GM18867 (cell line): ENCODE data around the gene SMCO3.

Experiments
- ATAC-seq: cut with Tn5 transposase; IDR thresholded peaks from one replicate; pipeline ENCODE4 v1.9.1; 2021; ENCODE audit warnings: mild to moderate bottlenecking, moderate library complexity; ENCODE audit not compliant: unreplicated experiment

SMCO3 gene

GRCh38 chr12:14833336-14833735 is 19.4 kb upstream of the SMCO3 start:
- ATAC-seq = no peak

GRCh38 chr12:14828892-14829291 is 14.9 kb upstream of the SMCO3 start:
- ATAC-seq = peak; percentile 94

GRCh38 chr12:14827043-14827442 is 13.1 kb upstream of the SMCO3 start:
- ATAC-seq = no peak

DNA sequence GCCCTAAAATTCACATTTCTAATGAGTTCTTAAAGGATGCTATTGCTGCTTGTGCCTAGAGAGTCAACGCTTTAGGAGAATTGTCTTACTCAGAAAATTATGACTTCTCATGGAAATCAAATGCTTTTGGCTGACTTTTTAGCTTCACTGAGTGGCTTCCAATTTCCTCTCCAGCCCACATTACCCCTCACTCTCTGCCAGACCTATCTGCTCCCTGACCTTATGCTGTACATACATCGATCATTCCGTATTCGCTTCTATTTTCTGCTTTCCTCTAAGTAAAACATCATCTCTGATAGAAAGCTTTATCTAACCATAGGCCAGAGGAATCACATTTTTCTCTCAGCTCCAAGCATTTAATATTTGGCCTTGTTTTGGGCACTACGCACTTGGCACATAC is 12.5 kb upstream of the SMCO3 start:
- ATAC-seq = no peak

- no peak for ATAC-seq
These were observed 11.3 kb upstream of the SMCO3 start for GRCh38 chr12:14825256-14825655.

DNA sequence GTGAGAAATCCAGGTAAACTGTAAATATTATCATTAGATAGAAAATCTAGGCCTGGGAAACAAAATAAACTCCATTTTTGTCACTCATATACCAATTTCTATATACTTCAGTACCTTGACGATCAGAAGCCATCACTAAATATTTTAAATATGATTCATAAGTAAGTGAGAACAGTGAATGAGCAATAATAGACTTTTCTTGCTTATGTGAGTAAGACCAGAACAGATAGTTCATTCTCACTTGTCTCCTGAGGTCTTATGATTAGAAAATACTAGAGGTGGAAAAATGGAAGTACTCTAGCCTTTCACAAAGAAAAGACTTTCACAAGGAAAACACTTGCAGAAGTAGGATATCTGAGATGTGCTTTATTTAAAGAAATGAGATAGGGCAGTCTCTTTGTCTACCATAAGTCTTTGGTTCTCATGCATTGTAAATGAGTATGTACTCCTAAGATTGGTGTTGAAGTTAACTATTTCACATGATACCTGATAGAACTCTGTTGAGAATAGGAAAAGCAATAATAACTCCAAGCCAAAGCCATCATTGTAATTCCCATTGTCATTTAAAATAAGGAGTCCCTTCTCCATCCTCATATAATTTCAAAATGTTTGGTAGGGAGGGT is 10.1 kb upstream of the SMCO3 start:
- ATAC-seq = no peak

GRCh38 chr12:14811486-14811885 is 2.5 kb downstream of the SMCO3 start:
- ATAC-seq = no peak

- ATAC-seq = no peak
These were observed 3.0 kb downstream of the SMCO3 start for GRCh38 chr12:14810953-14811483.

DNA sequence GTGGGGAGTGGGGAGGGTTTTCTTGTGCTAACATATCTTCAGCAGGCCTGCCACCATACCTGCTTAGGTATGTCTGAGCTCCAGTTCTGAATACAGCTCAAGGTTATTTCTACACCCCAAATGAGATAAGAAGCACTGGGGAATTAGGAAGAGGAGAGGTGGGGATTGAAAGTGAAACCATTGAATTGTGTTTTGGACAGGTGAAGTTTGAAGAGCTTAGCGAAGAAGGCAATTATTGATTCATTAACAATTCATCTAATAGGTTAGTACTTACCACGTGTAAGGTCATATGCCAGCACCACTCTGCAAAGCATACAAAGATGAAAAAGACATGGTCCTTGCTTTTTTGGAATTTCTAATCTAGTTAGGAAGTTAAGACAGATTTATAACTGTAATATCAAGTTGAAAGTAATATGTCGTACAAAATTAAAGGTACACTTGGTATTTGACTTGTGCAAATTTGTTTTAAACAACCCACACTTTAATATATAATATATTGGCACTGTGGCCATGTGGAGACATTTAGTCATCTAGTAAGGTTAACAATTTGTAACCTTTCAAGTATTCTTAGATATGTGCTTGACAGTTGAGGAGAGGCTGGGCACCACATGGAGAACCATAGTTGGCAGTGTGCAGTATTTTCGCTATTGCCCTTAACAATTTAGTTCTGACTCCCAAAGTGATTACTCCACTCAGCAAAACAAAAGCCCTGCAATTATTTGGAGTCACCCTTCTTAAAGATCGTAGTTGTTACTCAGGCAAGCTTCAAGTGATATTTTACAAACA is 3.6 kb downstream of the SMCO3 start:
- ATAC-seq = no peak

DNA sequence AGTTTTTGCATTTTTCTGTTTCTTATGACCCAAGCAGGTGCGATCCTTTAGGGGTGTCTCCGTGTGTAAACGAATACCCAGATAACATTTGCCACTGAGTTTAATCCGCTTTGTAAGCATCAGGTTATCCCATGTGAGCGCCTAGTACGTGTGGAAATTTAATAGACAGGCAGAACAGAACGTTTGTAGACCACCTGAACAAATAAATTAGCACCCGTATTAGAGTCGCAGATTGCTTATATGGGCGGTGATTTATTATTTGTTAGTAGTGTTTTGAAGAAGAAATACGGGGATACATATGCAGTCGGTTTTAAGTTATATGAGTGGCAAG is 10.2 kb downstream of the SMCO3 start:
- ATAC-seq = peak; percentile 21

DNA sequence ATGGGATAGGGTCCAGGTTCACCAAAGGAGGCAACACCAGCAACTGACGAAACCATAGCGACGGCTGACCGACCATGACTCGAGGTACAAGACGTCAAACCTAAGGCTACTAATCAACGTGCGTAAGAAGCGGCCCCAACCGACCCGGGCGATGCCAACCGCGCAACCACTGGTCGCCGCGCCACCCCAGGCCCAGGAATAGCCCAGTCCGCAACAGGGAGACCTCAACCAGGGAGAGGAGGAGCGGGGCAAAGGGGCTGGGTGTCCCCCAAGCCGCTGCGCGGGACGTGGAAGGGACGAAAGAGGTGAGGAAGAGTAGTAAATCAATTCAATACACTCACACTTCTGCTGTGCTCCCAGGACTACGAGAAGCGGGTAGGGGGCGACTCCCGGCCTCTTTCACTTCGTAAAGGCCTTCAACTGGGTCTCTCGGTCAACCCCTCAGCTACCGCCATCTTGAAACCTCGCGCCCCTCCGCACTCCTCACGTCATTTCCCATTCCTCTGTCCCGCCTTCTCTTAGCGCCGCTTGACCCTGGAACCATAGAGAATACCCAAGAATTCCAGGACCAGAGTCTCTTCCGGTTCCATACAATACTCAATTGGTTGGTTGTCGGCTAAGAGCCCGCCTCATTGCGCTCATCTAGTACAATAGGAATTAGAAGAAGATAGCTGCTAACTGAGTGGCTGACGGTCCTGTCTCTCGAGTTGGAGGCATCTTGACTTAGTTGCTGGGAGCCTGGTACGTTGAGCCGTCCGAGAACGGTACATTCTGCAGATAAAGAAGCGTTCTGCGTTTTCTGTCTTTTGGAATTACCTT is 10.8 kb downstream of the SMCO3 start, which contains the start of the genes C12orf60 and WBP11:
TSS of gene C12orf60 (plus strand) at position 660 of the 819 bp plus-strand sequence. CDS start 19,266 bp downstream, outside the sequence.
TSS of gene WBP11 (minus strand) at position 468 of the 819 bp plus-strand sequence. CDS start 2,095 bp downstream, outside the sequence.
- peak; percentile 99 for ATAC-seq

- no peak for ATAC-seq
These were observed 11.3 kb downstream of the SMCO3 start for GRCh38 chr12:14802721-14803010.

- ATAC-seq = no peak
These were observed 11.7 kb downstream of the SMCO3 start for GRCh38 chr12:14802247-14802646.

GRCh38 chr12:14795028-14795448 is 18.9 kb downstream of the SMCO3 start:
- ATAC-seq = no peak

DNA sequence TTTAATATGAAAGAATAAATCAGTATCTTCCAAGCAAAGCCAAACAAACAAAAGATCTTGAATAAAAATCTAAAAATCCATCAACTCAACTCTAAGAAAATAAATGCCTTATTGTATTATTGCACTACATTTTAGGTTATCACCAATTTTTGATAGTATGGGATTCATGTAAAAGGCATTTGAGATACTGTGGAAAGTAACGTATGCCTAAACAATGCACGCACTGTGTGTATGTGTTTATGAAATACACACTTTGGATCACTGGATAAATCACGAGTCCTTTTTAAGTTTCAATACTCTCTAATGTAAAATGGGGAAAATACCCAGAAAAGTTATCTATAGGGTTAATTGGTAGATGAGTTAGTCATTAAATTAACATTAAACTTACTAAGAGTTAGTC is 28.4 kb downstream of the SMCO3 start:
- no peak for ATAC-seq

GRCh38 chr12:14784471-14784870 is 29.5 kb downstream of the SMCO3 start:
- ATAC-seq = no peak

DNA sequence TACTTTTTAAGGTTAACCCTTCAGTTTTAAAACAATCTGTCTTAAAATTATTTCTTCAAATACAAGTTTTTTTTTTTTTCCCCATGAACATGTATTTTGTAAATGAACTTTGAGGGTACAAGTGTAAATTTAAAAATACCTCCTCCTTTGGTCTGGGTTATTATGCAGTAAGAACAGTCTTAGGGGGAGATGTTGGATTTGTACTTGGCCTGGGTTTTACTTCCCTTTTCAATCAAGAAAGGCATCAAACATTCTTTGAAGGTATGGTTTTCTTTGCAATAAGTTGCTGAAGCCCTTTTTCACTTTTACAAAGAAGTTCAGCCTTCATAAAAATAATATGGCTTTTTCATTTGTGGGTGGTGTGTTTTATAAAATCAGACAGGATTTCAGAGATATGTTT is 31.2 kb downstream of the SMCO3 start:
- peak; percentile 59 for ATAC-seq

DNA sequence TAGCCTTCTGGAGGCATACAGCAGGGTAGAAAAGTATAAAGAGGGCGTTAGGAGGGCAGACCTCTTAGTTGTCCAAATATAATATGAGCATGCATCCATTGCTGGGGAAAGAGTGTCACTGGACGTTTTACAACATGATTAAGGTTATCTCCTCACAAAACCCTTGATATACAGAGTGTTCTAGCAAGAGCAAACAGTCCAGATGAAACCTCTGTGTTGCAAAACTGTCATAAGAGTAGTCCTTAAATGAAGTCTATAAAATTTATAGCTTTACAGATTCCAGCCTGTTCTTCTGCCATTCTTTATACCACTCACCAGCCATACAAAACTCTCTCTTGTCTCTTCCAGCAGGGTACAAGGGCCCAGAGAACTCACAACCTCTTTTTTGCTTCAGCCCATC is 32.4 kb downstream of the SMCO3 start:
- no peak for ATAC-seq

DNA sequence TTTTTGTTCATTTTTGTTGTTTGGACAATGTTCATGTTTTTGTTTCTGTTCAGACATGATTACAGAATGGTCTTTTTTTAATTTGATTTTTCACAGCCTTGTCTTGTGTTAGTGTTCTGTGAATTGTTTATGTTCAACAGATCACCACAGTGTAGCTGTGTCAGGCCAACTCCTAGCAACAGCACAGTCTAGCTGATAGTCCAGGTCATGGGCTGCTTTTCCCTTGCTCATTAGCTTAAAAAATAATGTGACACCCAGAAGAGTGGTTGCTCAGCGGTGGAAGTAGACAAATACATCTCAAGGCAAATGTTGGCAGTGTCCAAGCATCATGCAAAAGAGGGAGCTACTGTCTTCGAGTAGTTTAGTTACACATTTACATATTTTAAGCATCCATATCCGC is 33.1 kb downstream of the SMCO3 start:
- ATAC-seq = no peak

DNA sequence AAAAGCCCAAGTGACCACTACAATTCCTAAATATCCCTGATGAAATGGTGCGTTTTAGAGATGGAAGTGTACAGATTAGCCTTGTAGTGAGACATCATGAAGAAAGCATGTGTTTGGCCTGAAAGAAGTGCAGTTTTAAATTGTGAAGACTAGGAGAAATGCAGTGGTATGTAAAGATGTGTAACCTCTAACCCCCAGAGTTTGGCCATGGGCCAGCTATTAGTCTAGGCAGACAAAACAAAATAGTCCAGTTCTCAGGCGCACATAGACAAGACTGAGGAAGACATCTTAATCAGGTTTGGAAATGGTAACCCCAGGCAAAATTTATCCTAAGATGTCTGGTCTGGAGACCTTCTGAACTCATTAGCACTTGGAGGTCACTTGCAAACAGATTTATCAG is 34.1 kb downstream of the SMCO3 start:
- ATAC-seq = no peak

GRCh38 chr12:14777271-14777670 is 36.7 kb downstream of the SMCO3 start:
- ATAC-seq = no peak
